ENCODE measurements around the gene SURF4.

The SURF4 gene

DNA sequence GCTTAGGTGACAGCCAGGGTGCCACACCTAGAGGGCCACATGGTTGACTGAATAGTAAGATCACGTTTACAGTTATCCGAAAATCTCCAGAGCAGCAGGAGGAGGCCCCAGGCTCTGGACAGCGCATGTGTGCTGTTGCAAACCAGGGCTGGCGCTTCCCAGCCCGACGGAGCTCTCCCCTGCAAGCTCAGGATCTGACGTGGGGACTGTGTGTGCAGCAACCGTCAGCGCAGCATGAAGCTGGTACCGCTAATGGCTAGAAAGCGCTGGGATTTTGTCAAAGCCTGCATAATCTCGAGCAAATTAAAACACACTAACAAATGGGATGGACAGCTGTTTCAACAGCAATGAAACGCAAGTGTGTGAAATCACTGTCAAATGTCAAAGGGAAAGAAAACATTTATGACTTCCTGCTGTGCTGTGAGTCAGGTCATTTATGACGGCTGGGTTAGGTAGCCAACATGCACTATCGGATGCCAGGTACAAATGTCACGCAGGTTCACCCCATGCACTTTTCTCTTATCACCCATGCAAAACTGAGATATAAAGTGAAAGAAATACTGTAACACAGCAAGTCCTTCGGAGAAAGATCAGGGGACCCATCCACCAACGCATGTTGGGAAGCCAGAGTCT is 7.5 kb downstream of the SURF4 start:
- no peak overlapping the region for H3K4me3 ChIP-seq (replicated peaks; ENCODE audit: low read depth, low read length)
- TF ChIP-seq, protein P1, sequence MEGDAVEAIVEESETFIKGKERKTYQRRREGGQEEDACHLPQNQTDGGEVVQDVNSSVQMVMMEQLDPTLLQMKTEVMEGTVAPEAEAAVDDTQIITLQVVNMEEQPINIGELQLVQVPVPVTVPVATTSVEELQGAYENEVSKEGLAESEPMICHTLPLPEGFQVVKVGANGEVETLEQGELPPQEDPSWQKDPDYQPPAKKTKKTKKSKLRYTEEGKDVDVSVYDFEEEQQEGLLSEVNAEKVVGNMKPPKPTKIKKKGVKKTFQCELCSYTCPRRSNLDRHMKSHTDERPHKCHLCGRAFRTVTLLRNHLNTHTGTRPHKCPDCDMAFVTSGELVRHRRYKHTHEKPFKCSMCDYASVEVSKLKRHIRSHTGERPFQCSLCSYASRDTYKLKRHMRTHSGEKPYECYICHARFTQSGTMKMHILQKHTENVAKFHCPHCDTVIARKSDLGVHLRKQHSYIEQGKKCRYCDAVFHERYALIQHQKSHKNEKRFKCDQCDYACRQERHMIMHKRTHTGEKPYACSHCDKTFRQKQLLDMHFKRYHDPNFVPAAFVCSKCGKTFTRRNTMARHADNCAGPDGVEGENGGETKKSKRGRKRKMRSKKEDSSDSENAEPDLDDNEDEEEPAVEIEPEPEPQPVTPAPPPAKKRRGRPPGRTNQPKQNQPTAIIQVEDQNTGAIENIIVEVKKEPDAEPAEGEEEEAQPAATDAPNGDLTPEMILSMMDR (IDR thresholded peaks at IDR 0.05; ENCODE audit: insufficient read depth, low read length, poor library complexity, severe bottlenecking), result no peak
- no peaks in the 10 kb centered on the region for H3K27me3 ChIP-seq (replicated peaks; ENCODE audit: control insufficient read depth, insufficient read depth, low read length)
- peaks cover 58% of the 10 kb centered on the region for H3K36me3 ChIP-seq (ENCODE audit: control insufficient read depth, insufficient read depth, low read length)
- no peak for DNase-seq (ENCODE audit: extremely low read depth, insufficient read length)

DNA sequence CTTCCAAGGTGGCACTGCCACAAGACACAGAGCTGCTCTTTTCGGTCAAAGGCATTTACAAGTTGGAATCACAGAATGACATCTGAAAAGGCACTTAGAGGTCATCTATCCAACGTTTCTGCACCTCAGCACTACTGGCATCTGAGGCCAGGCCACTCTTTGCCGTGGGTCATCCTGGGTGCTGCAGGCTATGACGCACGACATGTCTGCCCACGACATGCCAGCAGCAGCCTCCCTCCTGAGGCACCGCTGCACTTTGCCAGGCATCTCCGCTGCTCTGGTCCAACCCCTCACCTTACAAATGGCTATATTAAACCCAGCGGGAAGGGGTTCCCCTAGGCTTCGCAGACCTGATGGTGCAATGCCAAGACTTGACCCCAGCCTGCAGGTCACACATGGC is 8.1 kb downstream of the SURF4 start:
- Histone ChIP-seq H3K27me3 (replicated peaks; ENCODE audit: control insufficient read depth, insufficient read depth, low read length) (no peaks in the 10 kb centered on the region), H3K36me3 (ENCODE audit: control insufficient read depth, insufficient read depth, low read length) (peaks cover 61% of the 10 kb centered on the region), H3K4me3 (replicated peaks; ENCODE audit: low read depth, low read length) (no peak overlapping the region)
- DNase-seq (ENCODE audit: extremely low read depth, insufficient read length), result no peak
- TF ChIP-seq, protein P1 (IDR thresholded peaks at IDR 0.05; ENCODE audit: insufficient read depth, low read length, poor library complexity, severe bottlenecking), result no peak

DNA sequence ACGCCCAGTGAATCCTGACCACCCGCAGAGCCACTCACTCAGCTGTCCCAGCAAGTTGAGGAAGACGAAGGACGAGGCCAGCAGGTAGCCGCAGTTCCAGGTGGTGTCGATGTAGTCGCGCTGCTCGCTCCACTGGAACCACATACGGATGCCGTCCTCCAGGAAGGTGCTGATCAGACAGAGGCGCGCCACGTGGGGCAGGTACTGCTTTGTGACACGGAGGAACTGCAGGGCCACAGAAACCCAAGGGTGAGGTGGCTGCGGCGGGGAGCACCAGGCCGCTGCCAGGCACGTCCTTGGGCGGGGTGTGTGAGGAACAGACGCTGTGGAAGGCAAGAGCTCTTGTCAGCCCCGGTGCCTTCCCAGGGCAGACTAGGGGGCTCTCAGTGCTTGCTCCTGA is 8.6 kb downstream of the SURF4 start:
- Histone ChIP-seq H3K36me3 (ENCODE audit: control insufficient read depth, insufficient read depth, low read length) (peaks cover 61% of the 10 kb centered on the region), H3K27me3 (replicated peaks; ENCODE audit: control insufficient read depth, insufficient read depth, low read length) (no peaks in the 10 kb centered on the region), H3K4me3 (replicated peaks; ENCODE audit: low read depth, low read length) (no peak overlapping the region)
- DNase-seq (ENCODE audit: extremely low read depth, insufficient read length), result no peak
- TF ChIP-seq, protein P1 (IDR thresholded peaks at IDR 0.05; ENCODE audit: insufficient read depth, low read length, poor library complexity, severe bottlenecking), result no peak

DNA sequence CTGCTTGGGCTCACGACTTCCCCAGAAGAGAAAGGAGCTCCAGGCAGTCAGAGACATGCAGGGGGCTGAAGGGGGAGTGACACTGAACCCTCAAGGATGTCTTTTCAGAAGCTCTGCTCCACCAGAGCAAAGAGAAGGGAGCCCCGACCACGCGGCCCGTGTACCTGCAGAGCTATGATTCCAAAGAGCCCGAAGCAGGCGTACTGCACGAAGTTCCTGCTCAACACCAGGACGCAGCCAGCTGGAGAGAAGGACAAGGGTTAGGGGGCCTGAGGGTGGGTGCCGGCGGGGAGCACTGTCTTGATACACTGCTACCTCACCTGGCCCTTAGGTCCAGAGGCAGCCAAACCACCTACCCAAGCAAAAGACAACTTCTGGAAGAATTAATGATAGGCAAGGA is 9.4 kb downstream of the SURF4 start:
- Histone ChIP-seq H3K36me3 (ENCODE audit: control insufficient read depth, insufficient read depth, low read length) (peaks cover 66% of the 10 kb centered on the region), H3K27me3 (replicated peaks; ENCODE audit: control insufficient read depth, insufficient read depth, low read length) (no peaks in the 10 kb centered on the region), H3K4me3 (replicated peaks; ENCODE audit: low read depth, low read length) (no peak overlapping the region)
- DNase-seq (ENCODE audit: extremely low read depth, insufficient read length), result no peak
- TF ChIP-seq, protein P1 (IDR thresholded peaks at IDR 0.05; ENCODE audit: insufficient read depth, low read length, poor library complexity, severe bottlenecking), result no peak

DNA sequence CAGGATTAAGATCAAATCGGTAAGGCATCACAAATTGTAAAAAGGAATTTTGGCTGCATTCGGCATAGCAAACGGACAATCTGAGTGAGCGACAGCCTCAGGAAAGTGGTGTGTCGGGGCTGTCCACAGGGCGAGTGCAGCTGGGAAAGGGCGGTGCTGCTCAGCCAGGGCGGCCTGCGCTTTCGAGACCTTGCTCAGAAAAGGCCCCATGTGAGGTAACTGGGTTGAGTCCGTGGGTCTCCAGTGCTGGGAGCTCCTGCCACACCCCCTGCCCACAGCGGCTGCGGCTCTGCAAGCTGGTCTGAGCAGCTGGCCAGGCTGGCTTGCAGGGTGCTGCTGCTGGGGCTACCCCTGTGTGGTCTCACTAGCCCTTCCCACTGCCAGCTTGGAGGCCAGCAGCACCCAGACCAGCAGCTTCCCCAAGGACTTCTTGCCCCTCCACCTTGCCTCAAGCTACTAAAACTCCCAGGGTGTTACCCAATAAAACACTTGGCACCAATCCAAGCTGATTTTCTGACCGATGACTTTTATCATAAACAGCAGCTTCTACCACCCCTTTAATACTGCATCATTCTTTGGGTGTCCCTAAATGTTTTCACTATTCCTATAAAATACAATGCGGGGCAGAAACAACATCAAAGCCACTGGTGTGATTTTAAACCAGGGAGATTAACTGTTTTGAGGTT is 13.4 kb downstream of the SURF4 start:
- Histone ChIP-seq H3K27me3 (replicated peaks; ENCODE audit: control insufficient read depth, insufficient read depth, low read length) (no peaks in the 10 kb centered on the region), H3K4me3 (replicated peaks; ENCODE audit: low read depth, low read length) (no peak overlapping the region), H3K36me3 (ENCODE audit: control insufficient read depth, insufficient read depth, low read length) (peaks cover 55% of the 10 kb centered on the region)
- DNase-seq (ENCODE audit: extremely low read depth, insufficient read length), result no peak
- TF ChIP-seq, protein P1 (IDR thresholded peaks at IDR 0.05; ENCODE audit: insufficient read depth, low read length, poor library complexity, severe bottlenecking), result no peak
